Neural crest cell (in vitro differentiated cells): ENCODE data around the gene PLEKHN1. TPM values are rescaled to one million over a fixed set of nuclear protein-coding genes. Genes with fewer than 3 reads are reported as not detected.
"Not testable (repeated sequence)": the region's sequence is repeated elsewhere in the genome, so short reads cannot be mapped to it uniquely, and the experiment has no call there.

Experiments used
- DNase-seq: peaks from one replicate; pipeline ENCODE4 v3.0.0; 2021; ENCODE audit warnings: low read depth, mixed read lengths, low spot score
- H3K27ac Mint-ChIP-seq: one replicate; pipeline ENCODE4 v1.8.0; 2021; ENCODE audit warnings: mild to moderate bottlenecking, mixed read lengths; ENCODE audit not compliant: unreplicated experiment
- H3K27me3 Mint-ChIP-seq: 2 replicates; pipeline ENCODE4 v1.8.0; 2021; ENCODE audit warnings: low read depth, mild to moderate bottlenecking, mixed read lengths
- H3K36me3 Mint-ChIP-seq: 2 replicates; pipeline ENCODE4 v1.8.0; 2021; ENCODE audit warnings: low read depth, mild to moderate bottlenecking, mixed read lengths
- H3K4me1 Mint-ChIP-seq: 2 replicates; pipeline ENCODE4 v1.8.0; 2021; ENCODE audit warnings: mixed read lengths
- H3K4me3 Mint-ChIP-seq: one replicate; pipeline ENCODE4 v1.8.0; 2021; ENCODE audit warnings: mild to moderate bottlenecking, mixed read lengths
- H3K9me3 Mint-ChIP-seq: 2 replicates; pipeline ENCODE4 v1.8.0; 2021; ENCODE audit warnings: mixed read lengths
- total RNA-seq: library from RNA; stranded (reverse); gene quantifications from 2 replicates; pipeline ENCODE4 v1.2.1, GENCODE V29; 2021
- TF ChIP-seq, protein P1 (sequence below): fragments of 200-600 bp; sonication (generic); conservative IDR thresholded peaks from 2 replicates; pipeline ENCODE4 v1.5.0; 2021; ENCODE audit warnings: antibody characterized with exemption, mild to moderate bottlenecking

The PLEKHN1 gene
- total RNA-seq, 1 donor from 2014 or later = not detected

DNA sequence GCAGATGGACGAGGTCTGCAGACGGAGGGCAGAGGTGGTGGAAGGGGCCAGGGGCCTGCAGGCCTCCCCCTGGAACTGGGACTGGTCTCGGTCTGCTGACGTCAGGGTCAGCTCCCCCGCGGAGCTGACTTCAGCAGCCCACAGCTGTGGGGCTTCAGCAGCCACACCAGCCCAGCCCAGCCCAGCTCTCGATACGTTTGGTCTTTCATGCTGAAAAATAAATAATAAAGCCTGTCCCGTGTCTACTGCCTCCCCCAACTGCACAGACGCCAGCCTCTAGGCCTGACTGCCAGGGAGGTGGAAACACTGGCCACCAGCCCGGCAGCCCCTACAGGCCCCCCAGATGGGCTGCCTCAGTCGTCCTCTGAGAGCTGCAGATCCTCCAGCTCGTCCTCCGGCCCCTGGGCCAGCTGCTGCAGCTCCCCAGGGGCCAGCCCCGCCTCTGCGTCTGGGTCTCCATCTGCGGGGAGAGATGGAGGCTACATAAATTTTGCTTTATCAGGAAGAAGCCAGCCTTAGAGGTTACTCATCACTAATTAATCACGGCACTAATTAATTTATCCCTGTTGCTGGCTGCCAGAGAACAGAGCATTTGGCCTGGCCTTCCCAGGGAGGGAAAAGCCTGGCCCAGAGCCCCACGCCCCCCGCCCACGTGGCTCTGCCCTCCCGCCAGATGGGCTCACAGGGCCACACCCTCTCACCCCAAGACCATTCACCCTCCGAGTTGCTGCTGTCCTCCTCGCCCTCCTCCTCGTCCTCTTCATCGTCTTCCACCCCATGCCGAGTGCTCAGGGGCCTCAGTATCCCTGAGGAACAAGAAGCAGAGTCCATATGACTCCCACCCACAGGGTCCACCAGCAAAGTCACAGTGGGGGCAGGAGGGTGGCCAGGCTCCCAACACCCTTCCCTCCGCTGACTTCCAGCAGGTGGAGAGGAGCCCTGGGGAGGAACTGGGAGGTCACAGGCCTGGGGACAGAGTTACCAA is 21.6 kb upstream of the PLEKHN1 start:
- H3K4me3 Mint-ChIP-seq = peak overlapping the region; percentile 51
- TF ChIP-seq, protein P1, sequence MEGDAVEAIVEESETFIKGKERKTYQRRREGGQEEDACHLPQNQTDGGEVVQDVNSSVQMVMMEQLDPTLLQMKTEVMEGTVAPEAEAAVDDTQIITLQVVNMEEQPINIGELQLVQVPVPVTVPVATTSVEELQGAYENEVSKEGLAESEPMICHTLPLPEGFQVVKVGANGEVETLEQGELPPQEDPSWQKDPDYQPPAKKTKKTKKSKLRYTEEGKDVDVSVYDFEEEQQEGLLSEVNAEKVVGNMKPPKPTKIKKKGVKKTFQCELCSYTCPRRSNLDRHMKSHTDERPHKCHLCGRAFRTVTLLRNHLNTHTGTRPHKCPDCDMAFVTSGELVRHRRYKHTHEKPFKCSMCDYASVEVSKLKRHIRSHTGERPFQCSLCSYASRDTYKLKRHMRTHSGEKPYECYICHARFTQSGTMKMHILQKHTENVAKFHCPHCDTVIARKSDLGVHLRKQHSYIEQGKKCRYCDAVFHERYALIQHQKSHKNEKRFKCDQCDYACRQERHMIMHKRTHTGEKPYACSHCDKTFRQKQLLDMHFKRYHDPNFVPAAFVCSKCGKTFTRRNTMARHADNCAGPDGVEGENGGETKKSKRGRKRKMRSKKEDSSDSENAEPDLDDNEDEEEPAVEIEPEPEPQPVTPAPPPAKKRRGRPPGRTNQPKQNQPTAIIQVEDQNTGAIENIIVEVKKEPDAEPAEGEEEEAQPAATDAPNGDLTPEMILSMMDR = no peak
- H3K27me3 Mint-ChIP-seq = peaks cover 50% of the 10 kb centered on the region
- DNase-seq = no peak
- H3K4me1 Mint-ChIP-seq = no peaks in the 10 kb centered on the region
- H3K27ac Mint-ChIP-seq = no peak overlapping the region
- no peaks in the 10 kb centered on the region for H3K9me3 Mint-ChIP-seq
- H3K36me3 Mint-ChIP-seq = peaks cover 3% of the 10 kb centered on the region

DNA sequence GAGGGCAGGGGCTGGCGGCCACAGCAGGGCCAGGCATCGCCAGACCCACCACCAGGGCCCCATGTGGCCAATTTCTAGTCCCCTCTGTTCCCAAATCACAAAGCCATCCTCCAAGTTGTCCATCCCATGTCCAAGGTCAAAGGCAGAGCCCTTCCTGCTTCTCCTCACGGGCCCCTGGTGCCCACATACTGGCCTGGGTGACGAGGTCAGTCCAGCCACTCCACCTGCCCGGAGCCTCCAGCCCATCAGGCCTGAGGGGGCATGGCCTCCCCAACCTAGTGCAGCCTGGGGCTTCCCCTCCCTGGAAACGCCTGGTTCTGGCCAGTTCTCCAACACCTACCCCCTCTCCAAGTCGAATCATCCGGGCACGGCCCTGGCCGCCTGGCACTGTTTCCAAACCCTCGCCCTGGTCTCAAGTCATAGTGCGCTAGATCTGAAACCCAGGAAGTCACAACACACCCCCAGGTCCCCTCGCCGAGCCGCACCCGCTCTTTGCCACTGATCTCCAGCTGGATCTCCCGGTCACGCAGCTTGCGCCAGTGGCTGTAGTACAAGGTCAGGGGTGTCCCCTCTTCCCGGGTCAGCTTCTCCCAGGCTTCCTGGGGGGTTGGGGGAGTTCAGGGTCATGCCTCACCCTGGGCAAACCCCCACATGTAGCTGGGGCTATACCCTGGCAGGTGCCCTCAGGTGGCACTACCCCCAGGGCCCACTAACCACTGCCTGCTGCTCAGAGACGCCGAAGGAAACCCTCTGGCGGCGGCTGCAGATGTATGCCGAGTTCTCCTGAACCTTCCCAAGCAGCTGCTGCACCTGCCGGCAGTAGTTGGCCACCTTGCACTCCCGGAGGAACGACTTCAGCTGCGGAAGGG is 20.4 kb upstream of the PLEKHN1 start:
- Mint-ChIP-seq H3K9me3 (no peaks in the 10 kb centered on the region), H3K36me3 (peaks cover 13% of the 10 kb centered on the region), H3K27ac (no peak overlapping the region), H3K27me3 (peaks cover 40% of the 10 kb centered on the region), H3K4me3 (no peak overlapping the region), H3K4me1 (no peaks in the 10 kb centered on the region)
- TF ChIP-seq, protein P1 = no peak
- no peak for DNase-seq

DNA sequence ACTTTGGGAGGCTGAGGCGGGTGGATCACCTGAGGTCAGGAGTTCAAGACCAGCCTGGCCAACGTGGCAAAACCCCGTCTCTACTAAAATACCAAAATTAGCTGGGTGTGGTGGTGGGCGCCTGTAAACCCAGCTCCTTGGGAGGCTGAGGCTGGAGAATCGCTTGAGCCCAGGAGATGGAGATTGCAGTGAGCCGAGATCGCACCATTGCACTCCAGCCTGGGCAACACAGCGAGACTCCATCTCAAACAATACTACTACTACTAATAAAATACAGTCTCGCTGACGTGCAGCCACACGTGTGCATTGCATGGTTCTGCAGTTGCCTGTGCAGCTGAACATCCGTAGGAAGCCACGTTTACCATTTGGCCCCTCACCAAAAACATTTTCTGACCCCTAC is 19.5 kb upstream of the PLEKHN1 start:
- Mint-ChIP-seq H3K36me3 (peaks cover 16% of the 10 kb centered on the region), H3K27me3 (peaks cover 34% of the 10 kb centered on the region), H3K4me3 (peak overlapping the region; percentile 27)
- not testable (repeated sequence) for H3K4me1 Mint-ChIP-seq, H3K27ac Mint-ChIP-seq, DNase-seq, H3K9me3 Mint-ChIP-seq

DNA sequence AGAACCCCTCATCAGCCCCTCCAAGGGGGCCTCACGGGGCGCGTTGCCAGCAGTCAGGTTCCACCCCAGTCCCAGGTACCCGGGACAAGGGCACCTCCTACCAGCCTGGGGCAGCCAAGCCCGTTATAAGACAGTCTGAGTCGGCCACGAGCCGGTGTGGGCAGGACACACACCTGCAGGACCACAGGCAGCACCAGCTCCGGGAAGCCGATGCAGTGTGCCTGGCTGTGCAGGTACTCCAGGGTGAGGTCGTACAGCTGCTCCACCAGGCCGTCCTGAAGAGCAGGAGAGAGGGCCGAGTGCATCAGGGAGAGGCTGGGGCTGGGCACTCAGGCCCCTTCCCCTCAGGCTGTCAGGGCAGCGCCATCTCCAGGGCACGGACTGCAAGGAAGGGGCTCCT is 18.3 kb upstream of the PLEKHN1 start:
- Mint-ChIP-seq H3K4me1 (no peaks in the 10 kb centered on the region), H3K9me3 (no peaks in the 10 kb centered on the region)

DNA sequence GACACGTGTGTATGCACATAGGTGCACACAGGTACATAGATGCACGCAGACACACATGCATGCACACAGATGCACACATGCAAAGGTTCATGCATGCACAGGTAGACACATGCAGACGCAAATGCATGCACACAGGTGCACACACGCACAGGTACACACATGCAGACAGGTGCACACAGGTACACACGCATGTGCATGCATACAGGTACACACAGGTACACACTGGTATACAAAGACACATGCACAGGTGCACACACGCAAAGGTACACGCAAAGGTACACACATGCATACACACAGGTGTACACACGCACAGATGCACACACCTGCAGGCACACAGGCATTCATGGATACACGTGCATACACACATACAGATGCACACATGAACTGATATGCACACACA is 16.0 kb upstream of the PLEKHN1 start:
- peaks cover 11% of the 10 kb centered on the region for H3K27me3 Mint-ChIP-seq
- H3K4me3 Mint-ChIP-seq = peak overlapping the region; percentile 49
- DNase-seq = no peak
- H3K36me3 Mint-ChIP-seq = peaks cover 13% of the 10 kb centered on the region
- H3K4me1 Mint-ChIP-seq = no peaks in the 10 kb centered on the region
- no peak overlapping the region for H3K27ac Mint-ChIP-seq
- H3K9me3 Mint-ChIP-seq = no peaks in the 10 kb centered on the region
- TF ChIP-seq, protein P1 = no peak

More for the DNA sequence above, 18.3 kb upstream of the PLEKHN1 start:
- TF ChIP-seq, protein P1 = no peak
- Mint-ChIP-seq H3K27me3 (peaks cover 32% of the 10 kb centered on the region), H3K4me3 (no peak overlapping the region), H3K27ac (no peak overlapping the region), H3K36me3 (peaks cover 16% of the 10 kb centered on the region)
- no peak for DNase-seq
